HL-60 (cell line): ENCODE measurements around the gene ENOX1.

ENCODE experiments used
- DNase-seq, 2 experiments: peaks; one replicate each; pipeline ENCODE4 v3.0.0-alpha.2; 2010 to 2020; ENCODE audit warnings: low read depth in 1 of 2, low spot score in 1 of 2
- H3K27ac ChIP-seq: fragments of 250-450 bp; sonication (Bioruptor Pico); replicated peaks from 2 replicates; pipeline ENCODE4 v1.5.1; 2020; ENCODE audit warnings: mild to moderate bottlenecking, moderate library complexity
- H3K27me3 ChIP-seq: fragments of 250-450 bp; sonication (Bioruptor Pico); 2 replicates; pipeline ENCODE4 v1.5.1; 2021; ENCODE audit warnings: mild to moderate bottlenecking, moderate library complexity; ENCODE audit not compliant: insufficient read depth, poor library complexity, severe bottlenecking
- H3K4me3 ChIP-seq: replicated peaks from 2 replicates; pipeline ENCODE4 v1.5.1; 2011; ENCODE audit warnings: mild to moderate bottlenecking, control low read depth, low read length; ENCODE audit not compliant: insufficient read depth
- GABPA ChIP-seq: IDR thresholded peaks from 2 replicates; pipeline ENCODE4 v1.6.1; 2012; ENCODE audit warnings: low read depth
- POLR2AphosphoS5 ChIP-seq: IDR thresholded peaks from 2 replicates; pipeline ENCODE4 v1.6.1; 2012; ENCODE audit warnings: low read depth
- SPI1 ChIP-seq: IDR thresholded peaks from 2 replicates; pipeline ENCODE4 v1.6.1; 2012; ENCODE audit warnings: low read depth, mild to moderate bottlenecking, borderline replicate concordance
- TF ChIP-seq, protein P1 (sequence below): IDR thresholded peaks from 2 replicates; pipeline ENCODE4 v1.6.1; 2012; ENCODE audit warnings: low read depth; ENCODE audit not compliant: insufficient replicate concordance
- TF ChIP-seq, protein P2 (sequence below): IDR thresholded peaks from one replicate; pipeline ENCODE4 v1.5.1; 2011; ENCODE audit warnings: low read length, control low read depth, inconsistent platforms; ENCODE audit not compliant: insufficient read depth

ENOX1 gene

DNA sequence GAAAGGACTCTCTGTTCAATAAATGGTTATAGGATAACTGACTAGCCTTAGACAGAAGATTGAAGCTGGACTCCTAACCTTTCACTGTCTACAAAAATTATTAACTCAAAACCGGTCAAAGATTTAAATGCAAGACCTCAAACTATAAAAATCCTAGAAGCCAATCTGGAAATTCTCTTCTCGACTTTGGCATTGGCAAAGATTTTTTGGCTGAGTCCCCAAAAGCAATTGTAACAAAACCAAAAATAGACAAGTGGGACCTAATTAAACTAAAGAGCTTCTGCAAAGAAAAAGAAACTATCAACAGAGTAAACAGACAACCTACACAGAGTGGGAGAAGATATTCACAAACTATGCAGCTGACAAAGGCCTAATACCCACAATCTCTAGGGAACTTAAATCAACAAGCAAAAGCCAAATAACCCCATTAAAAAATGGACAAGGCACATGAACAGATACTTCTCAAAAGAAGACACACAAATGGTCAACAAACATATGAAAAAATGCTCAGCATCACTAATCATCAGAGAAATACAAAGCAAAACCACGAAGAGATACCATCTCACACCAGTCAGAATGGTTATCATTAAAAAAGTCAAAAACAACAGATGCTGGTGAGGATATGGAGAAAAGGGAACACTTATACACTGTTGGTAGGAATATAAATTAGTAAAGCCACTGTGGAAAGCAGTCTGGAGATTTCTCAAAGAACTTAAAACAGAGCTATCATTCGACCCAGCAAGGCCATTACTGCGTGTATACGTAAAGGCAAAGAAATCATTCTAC is 497.1 kb downstream of the ENOX1 start:
- Histone ChIP-seq H3K4me3 (no peak overlapping the region), H3K27ac (no peak overlapping the region), H3K27me3 (peaks cover 2% of the 10 kb centered on the region)
- DNase-seq, result no peak
- TF ChIP-seq POLR2AphosphoS5 (no peak), GABPA (no peak), SPI1 (no peak)
- TF ChIP-seq, protein P1, sequence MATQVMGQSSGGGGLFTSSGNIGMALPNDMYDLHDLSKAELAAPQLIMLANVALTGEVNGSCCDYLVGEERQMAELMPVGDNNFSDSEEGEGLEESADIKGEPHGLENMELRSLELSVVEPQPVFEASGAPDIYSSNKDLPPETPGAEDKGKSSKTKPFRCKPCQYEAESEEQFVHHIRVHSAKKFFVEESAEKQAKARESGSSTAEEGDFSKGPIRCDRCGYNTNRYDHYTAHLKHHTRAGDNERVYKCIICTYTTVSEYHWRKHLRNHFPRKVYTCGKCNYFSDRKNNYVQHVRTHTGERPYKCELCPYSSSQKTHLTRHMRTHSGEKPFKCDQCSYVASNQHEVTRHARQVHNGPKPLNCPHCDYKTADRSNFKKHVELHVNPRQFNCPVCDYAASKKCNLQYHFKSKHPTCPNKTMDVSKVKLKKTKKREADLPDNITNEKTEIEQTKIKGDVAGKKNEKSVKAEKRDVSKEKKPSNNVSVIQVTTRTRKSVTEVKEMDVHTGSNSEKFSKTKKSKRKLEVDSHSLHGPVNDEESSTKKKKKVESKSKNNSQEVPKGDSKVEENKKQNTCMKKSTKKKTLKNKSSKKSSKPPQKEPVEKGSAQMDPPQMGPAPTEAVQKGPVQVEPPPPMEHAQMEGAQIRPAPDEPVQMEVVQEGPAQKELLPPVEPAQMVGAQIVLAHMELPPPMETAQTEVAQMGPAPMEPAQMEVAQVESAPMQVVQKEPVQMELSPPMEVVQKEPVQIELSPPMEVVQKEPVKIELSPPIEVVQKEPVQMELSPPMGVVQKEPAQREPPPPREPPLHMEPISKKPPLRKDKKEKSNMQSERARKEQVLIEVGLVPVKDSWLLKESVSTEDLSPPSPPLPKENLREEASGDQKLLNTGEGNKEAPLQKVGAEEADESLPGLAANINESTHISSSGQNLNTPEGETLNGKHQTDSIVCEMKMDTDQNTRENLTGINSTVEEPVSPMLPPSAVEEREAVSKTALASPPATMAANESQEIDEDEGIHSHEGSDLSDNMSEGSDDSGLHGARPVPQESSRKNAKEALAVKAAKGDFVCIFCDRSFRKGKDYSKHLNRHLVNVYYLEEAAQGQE, result no peak
- TF ChIP-seq, protein P2, sequence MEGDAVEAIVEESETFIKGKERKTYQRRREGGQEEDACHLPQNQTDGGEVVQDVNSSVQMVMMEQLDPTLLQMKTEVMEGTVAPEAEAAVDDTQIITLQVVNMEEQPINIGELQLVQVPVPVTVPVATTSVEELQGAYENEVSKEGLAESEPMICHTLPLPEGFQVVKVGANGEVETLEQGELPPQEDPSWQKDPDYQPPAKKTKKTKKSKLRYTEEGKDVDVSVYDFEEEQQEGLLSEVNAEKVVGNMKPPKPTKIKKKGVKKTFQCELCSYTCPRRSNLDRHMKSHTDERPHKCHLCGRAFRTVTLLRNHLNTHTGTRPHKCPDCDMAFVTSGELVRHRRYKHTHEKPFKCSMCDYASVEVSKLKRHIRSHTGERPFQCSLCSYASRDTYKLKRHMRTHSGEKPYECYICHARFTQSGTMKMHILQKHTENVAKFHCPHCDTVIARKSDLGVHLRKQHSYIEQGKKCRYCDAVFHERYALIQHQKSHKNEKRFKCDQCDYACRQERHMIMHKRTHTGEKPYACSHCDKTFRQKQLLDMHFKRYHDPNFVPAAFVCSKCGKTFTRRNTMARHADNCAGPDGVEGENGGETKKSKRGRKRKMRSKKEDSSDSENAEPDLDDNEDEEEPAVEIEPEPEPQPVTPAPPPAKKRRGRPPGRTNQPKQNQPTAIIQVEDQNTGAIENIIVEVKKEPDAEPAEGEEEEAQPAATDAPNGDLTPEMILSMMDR, result no peak

GRCh38 chr13:43286751-43287150 is 500.0 kb downstream of the ENOX1 start:
- TF ChIP-seq SPI1 (no peak), GABPA (no peak), POLR2AphosphoS5 (no peak)
- TF ChIP-seq, protein P1, result no peak
- TF ChIP-seq, protein P2, result no peak
- H3K4me3 ChIP-seq, result no peak overlapping the region
- no peak for DNase-seq
- H3K27me3 ChIP-seq, result no peaks in the 10 kb centered on the region
- no peak overlapping the region for H3K27ac ChIP-seq

DNA sequence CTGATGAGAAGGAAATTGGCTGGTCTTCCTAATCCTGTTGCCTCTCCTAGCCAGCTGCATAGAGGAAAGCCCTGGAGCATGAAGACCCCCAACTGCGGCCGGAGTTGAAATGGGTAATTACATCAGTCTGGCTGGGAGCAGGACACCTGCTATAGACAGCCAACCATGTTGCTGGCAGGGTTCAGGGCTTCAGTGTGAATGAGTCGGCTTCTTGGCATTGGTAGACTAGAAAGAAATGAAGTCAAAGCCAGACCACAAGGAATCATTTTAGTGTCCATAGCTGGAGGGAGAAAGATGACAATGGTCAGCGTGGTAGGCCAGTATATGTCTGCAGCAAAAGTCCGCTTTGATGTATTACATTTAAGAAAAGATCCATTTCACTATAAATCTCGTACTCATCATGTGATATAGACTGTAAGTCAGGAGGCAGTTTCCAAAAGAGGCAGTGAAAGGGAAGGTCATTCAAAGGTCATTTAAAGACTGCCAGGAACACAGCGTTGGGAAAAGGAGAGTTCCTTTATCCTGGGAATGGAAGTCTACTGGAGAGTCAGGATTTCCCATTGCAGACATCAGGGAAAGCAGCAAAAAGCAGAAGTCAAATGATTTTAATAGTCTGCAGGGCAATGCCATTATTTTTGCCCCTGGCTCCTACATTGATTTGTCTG is 500.7 kb downstream of the ENOX1 start:
- no peak for DNase-seq
- Histone ChIP-seq H3K27me3 (no peaks in the 10 kb centered on the region), H3K4me3 (no peak overlapping the region), H3K27ac (no peak overlapping the region)
- TF ChIP-seq, protein P1, result no peak
- TF ChIP-seq, protein P2, result no peak
- TF ChIP-seq GABPA, result no peak
- no peak for TF ChIP-seq POLR2AphosphoS5
- no peak for TF ChIP-seq SPI1
